ENCODE measurements around the gene CAPN12.

Gene CAPN12

GRCh38 chr19:38744874-38745273 lies 600 bp upstream of the CAPN12 start:
- H3K4me3 ChIP-seq (ENCODE audit: low read depth, low read length) = no peak overlapping the region
- no peak for DNase-seq (ENCODE audit: low read depth)
- no peak for TF ChIP-seq CTCF (IDR thresholded peaks at IDR 0.05; ENCODE audit: control insufficient read depth, extremely low read depth, insufficient read depth)

GRCh38 chr19:38743394-38744297 lies 628 bp downstream of the CAPN12 start:
- TF ChIP-seq CTCF (IDR thresholded peaks at IDR 0.05; ENCODE audit: control insufficient read depth, extremely low read depth, insufficient read depth) = no peak
- H3K4me3 ChIP-seq (ENCODE audit: low read depth, low read length) = no peak overlapping the region
- no peak for DNase-seq (ENCODE audit: low read depth)

GRCh38 chr19:38742906-38743305 lies 1.4 kb downstream of the CAPN12 start:
- DNase-seq (ENCODE audit: low read depth) = no peak
- no peak overlapping the region for H3K4me3 ChIP-seq (ENCODE audit: low read depth, low read length)
- no peak for TF ChIP-seq CTCF (IDR thresholded peaks at IDR 0.05; ENCODE audit: control insufficient read depth, extremely low read depth, insufficient read depth)

GRCh38 chr19:38742296-38742695 lies 2.0 kb downstream of the CAPN12 start:
- no peak for DNase-seq (ENCODE audit: low read depth)
- no peak for TF ChIP-seq CTCF (IDR thresholded peaks at IDR 0.05; ENCODE audit: control insufficient read depth, extremely low read depth, insufficient read depth)
- no peak overlapping the region for H3K4me3 ChIP-seq (ENCODE audit: low read depth, low read length)

- no peak for TF ChIP-seq CTCF (IDR thresholded peaks at IDR 0.05; ENCODE audit: control insufficient read depth, extremely low read depth, insufficient read depth)
- no peak for DNase-seq (ENCODE audit: low read depth)
- no peak overlapping the region for H3K4me3 ChIP-seq (ENCODE audit: low read depth, low read length)
Measured at GRCh38 chr19:38741670-38742069, 2.6 kb downstream of the CAPN12 start.

GRCh38 chr19:38740932-38741331 lies 3.3 kb downstream of the CAPN12 start:
- H3K4me3 ChIP-seq (ENCODE audit: low read depth, low read length) = no peak overlapping the region
- no peak for TF ChIP-seq CTCF (IDR thresholded peaks at IDR 0.05; ENCODE audit: control insufficient read depth, extremely low read depth, insufficient read depth)
- DNase-seq (ENCODE audit: low read depth) = no peak

GRCh38 chr19:38740257-38740592 lies 4.0 kb downstream of the CAPN12 start:
- DNase-seq (ENCODE audit: low read depth) = no peak
- no peak for TF ChIP-seq CTCF (IDR thresholded peaks at IDR 0.05; ENCODE audit: control insufficient read depth, extremely low read depth, insufficient read depth)
- no peak overlapping the region for H3K4me3 ChIP-seq (ENCODE audit: low read depth, low read length)
